ENCODE results near the gene MCU. TPM values are rescaled to one million over a fixed set of nuclear protein-coding genes. Genes with fewer than 3 reads are reported as not detected.

The MCU gene
- total and polyA plus RNA-seq, 10 of the 15 experiments (the other 5 are each of a cell fraction or from before 2014, with no cell fraction given): 5.1 to 49.1 (median 17.9) TPM

DNA sequence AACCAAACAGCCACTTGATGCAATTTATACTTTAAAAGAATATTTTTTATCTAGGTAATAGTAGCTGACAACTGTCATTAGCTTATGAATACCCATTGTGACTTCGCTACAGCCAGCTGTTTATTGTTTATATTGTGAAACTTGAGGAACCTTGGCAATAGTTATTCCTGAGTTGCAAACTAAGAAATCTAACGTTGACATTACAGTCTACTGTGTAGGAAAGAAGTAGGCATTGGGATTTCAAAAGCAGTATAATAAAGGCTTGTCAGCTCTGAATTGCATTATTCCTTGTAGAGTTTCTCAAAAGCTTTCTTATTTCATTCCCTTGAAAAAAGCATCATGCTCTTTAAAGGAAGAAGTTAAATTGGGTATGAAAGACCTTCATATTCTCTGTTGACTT is 158.9 kb downstream of the MCU start (continued):
- TF ChIP-seq, protein P1, sequence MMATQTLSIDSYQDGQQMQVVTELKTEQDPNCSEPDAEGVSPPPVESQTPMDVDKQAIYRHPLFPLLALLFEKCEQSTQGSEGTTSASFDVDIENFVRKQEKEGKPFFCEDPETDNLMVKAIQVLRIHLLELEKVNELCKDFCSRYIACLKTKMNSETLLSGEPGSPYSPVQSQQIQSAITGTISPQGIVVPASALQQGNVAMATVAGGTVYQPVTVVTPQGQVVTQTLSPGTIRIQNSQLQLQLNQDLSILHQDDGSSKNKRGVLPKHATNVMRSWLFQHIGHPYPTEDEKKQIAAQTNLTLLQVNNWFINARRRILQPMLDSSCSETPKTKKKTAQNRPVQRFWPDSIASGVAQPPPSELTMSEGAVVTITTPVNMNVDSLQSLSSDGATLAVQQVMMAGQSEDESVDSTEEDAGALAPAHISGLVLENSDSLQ (IDR thresholded peaks at IDR 0.05): no peak
- TF ChIP-seq WRNIP1 (IDR thresholded peaks at IDR 0.05; ENCODE audit: borderline replicate concordance, low read depth, low read length): no peak
- no peak for TF ChIP-seq CBX5 (IDR thresholded peaks at IDR 0.05; ENCODE audit: low read depth)

DNA sequence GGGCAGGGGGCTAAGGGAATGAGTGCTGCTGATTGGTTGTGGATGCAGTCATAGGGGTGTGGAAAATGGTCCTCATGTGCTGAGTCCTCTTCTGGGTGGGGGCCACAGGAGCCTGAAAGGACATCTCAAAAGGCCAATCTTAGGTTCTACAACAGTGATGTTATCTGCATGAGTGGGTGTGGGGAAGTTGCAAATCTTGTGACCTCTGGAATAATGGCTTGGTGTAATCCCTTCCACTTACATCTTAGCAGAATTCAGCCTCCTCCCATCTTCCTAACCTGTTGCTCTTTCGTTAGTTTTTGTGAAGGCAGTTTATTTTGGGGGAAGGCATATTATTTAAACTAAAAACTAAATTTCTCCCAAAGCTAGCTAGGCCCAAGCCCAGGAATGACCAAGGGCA is 159.6 kb downstream of the MCU start:
- Histone ChIP-seq H3K4me3 (no peak overlapping the region), H3K4me1 (ENCODE audit: control insufficient read depth, insufficient read depth, low read length) (no peaks in the 10 kb centered on the region), H4K20me1 (ENCODE audit: control insufficient read depth, insufficient read depth) (no peaks in the 10 kb centered on the region), H2AFZ (ENCODE audit: control insufficient read depth, low read depth, low read length) (no peak overlapping the region), H3K9ac (ENCODE audit: control insufficient read depth, insufficient read depth, low read length) (no peak overlapping the region), H3K27ac (ENCODE audit: control insufficient read depth, insufficient read depth) (no peak overlapping the region), H3K4me2 (ENCODE audit: control insufficient read depth, insufficient read depth) (no peak overlapping the region), H3K79me2 (ENCODE audit: control insufficient read depth, insufficient read depth, low read length) (no peaks in the 10 kb centered on the region), H3K27me3 (replicated peaks in 1 of 2; ENCODE audit: control insufficient read depth in 2 of 2, insufficient read depth in 2 of 2, low read length in 1 of 2) (no peaks in the 10 kb centered on the region), H3K9me3 (replicated peaks; ENCODE audit: control insufficient read depth, insufficient read depth, low read length) (no peaks in the 10 kb centered on the region; the same call in 2 of the 3 replicates), H3K36me3 (ENCODE audit: control insufficient read depth in 2 of 2, insufficient read depth in 2 of 2, low read length in 1 of 2) (no peaks in the 10 kb centered on the region)
- ChIA-PET SMC1A (ENCODE audit: uncharacterized antibody, unreplicated experiment) (no interaction called here), CTCF (interaction anchor here (0.8 kb wide), 1 partner anchor 487 kb away, joined by 3 read pairs; no protein-coding TSS in a partner anchor), POLR2A (interaction anchor here (0.6 to 1.0 kb wide), 2 partner anchors 9 to 756 kb away, joined by 3 to 4 read pairs; no protein-coding TSS in a partner anchor), RAD21 (ENCODE audit: unreplicated experiment) (no interaction called here)
- in situ Hi-C loops (cut with MboI) (no loop called here), intact Hi-C loops (cut with micrococcal nuclease; ENCODE audit: unreplicated experiment) (no loop called here)
- no TSS peak for BruUV-seq (replicated peaks)
- DNase-seq (ENCODE audit: low read depth, low spot score): no peak
- WGBS (ENCODE audit: insufficient coverage, insufficient replicate concordance, low lambda C conversion rate, missing lambda C conversion rate): 94% methylated on average over 1 of the region's 1 CpG
- no peak for FAIRE-seq
- ATAC-seq: no peak
- no peak for TF ChIP-seq PML (IDR thresholded peaks at IDR 0.05; ENCODE audit: low read length)
- TF ChIP-seq, protein P2, sequence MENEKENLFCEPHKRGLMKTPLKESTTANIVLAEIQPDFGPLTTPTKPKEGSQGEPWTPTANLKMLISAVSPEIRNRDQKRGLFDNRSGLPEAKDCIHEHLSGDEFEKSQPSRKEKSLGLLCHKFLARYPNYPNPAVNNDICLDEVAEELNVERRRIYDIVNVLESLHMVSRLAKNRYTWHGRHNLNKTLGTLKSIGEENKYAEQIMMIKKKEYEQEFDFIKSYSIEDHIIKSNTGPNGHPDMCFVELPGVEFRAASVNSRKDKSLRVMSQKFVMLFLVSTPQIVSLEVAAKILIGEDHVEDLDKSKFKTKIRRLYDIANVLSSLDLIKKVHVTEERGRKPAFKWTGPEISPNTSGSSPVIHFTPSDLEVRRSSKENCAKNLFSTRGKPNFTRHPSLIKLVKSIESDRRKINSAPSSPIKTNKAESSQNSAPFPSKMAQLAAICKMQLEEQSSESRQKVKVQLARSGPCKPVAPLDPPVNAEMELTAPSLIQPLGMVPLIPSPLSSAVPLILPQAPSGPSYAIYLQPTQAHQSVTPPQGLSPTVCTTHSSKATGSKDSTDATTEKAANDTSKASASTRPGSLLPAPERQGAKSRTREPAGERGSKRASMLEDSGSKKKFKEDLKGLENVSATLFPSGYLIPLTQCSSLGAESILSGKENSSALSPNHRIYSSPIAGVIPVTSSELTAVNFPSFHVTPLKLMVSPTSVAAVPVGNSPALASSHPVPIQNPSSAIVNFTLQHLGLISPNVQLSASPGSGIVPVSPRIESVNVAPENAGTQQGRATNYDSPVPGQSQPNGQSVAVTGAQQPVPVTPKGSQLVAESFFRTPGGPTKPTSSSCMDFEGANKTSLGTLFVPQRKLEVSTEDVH (IDR thresholded peaks at IDR 0.05; ENCODE audit: low read depth, partially characterized antibody): no peak
- TF ChIP-seq, protein P3, sequence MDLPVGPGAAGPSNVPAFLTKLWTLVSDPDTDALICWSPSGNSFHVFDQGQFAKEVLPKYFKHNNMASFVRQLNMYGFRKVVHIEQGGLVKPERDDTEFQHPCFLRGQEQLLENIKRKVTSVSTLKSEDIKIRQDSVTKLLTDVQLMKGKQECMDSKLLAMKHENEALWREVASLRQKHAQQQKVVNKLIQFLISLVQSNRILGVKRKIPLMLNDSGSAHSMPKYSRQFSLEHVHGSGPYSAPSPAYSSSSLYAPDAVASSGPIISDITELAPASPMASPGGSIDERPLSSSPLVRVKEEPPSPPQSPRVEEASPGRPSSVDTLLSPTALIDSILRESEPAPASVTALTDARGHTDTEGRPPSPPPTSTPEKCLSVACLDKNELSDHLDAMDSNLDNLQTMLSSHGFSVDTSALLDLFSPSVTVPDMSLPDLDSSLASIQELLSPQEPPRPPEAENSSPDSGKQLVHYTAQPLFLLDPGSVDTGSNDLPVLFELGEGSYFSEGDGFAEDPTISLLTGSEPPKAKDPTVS (IDR thresholded peaks at IDR 0.05; ENCODE audit: low read depth, low read length): no peak
- TF ChIP-seq, protein P4, sequence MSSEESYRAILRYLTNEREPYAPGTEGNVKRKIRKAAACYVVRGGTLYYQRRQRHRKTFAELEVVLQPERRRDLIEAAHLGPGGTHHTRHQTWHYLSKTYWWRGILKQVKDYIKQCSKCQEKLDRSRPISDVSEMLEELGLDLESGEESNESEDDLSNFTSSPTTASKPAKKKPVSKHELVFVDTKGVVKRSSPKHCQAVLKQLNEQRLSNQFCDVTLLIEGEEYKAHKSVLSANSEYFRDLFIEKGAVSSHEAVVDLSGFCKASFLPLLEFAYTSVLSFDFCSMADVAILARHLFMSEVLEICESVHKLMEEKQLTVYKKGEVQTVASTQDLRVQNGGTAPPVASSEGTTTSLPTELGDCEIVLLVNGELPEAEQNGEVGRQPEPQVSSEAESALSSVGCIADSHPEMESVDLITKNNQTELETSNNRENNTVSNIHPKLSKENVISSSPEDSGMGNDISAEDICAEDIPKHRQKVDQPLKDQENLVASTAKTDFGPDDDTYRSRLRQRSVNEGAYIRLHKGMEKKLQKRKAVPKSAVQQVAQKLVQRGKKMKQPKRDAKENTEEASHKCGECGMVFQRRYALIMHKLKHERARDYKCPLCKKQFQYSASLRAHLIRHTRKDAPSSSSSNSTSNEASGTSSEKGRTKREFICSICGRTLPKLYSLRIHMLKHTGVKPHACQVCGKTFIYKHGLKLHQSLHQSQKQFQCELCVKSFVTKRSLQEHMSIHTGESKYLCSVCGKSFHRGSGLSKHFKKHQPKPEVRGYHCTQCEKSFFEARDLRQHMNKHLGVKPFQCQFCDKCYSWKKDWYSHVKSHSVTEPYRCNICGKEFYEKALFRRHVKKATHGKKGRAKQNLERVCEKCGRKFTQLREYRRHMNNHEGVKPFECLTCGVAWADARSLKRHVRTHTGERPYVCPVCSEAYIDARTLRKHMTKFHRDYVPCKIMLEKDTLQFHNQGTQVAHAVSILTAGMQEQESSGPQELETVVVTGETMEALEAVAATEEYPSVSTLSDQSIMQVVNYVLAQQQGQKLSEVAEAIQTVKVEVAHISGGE (CRISPR knock-in tag; IDR thresholded peaks at IDR 0.05): no peak
- no peak for TF ChIP-seq RELA (IDR thresholded peaks at IDR 0.05; ENCODE audit: borderline replicate concordance, partially characterized antibody)
- TF ChIP-seq CBFB (IDR thresholded peaks at IDR 0.05; ENCODE audit: low read depth): no peak
- no peak for TF ChIP-seq CREB1 (IDR thresholded peaks at IDR 0.05; ENCODE audit: low read depth)

Data from GM12878 (cell line).